HG02763 (cell line): Measurements from ENCODE around the gene C12orf76.
"Not testable (repeated sequence)": the region's sequence is repeated elsewhere in the genome, so short reads cannot be mapped to it uniquely, and the experiment has no call there.

Source experiments
- ATAC-seq: cut with Tn5 transposase; IDR thresholded peaks from one replicate; pipeline ENCODE4 v1.9.1; 2021; ENCODE audit warnings: mild to moderate bottlenecking, moderate library complexity; ENCODE audit not compliant: unreplicated experiment

The C12orf76 gene

GRCh38 chr12:110023059-110023980 is 25.0 kb downstream of the C12orf76 start:
- ATAC-seq, result no peak

DNA sequence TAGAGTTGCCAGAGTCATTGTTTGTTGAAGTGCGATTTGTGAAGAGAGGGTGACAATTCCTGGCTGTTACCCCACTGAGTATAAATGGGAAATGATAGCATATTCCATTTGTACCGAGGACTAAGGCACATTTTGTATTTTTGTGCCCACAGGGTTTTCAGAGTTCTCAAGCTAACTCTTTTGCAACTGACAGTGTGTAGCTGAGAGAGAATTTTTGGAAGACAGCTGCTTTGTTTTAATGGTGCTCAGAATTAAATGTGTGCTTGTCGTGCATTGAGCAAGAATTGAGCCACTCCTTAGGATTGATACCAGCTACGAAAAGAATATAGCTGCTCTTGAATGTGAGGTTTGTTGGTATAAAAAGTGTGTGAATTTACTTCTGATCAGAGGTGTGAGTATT is 27.4 kb downstream of the C12orf76 start:
- no peak for ATAC-seq

DNA sequence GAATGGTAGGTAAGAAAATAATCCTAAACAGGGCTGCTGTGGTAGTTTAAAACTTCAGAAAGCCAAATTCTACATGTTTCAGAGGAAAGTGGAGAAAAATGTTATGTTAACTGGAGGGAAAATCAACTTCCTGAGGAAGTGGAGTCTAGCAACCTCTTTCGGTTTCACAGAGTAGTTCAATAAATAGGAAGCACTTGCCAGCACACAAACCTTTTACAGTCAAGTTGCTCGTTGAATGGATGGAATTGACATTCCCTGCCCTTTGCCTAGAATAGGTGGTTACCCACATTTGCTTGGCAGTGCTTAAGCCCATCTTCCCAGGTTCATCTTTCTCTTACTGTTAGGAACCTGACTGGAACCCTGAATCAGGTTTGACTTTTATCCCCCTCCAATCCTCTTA is 33.2 kb downstream of the C12orf76 start:
- no peak for ATAC-seq

DNA sequence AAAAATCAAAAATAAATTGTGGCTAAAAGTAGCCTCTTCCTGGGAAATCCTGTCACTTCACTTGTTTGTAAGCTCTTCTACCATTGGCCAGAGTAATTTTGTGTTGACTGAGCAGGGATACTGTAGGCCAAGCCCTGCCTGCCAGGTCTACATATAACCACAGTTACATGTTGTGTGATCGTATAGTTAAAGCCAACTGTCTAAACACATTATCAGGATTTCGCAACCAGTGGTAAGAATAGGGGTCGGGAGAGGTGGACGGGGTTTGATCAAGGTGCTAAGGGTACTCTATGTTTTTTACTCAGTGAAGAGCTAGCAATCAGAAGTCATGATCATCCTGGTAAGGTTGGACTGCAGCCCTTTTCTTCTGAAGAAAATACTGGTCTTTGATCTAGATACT is 35.7 kb downstream of the C12orf76 start:
- no peak for ATAC-seq

DNA sequence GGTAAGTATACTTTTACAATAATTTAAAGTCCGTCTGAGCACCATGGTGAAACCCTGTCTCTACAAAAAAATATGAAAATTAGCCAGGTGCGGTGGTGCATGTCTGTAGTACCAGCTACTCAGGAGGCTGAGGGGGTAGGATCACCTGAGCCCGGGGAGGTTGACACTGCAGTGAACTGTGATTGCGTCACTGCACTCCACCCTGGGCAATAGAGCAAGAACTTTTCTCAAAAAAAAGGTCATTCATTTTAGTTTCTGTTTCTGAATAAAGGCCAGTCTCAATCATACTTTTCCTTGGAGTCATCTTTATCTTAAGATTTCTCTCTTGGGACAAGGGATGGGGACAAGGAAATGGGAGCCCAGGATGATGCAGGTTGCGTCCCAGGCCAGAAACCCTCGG is 36.2 kb downstream of the C12orf76 start:
- ATAC-seq, result peak; percentile 63

- no peak for ATAC-seq
These were observed 37.2 kb downstream of the C12orf76 start for GRCh38 chr12:110010853-110011723.

DNA sequence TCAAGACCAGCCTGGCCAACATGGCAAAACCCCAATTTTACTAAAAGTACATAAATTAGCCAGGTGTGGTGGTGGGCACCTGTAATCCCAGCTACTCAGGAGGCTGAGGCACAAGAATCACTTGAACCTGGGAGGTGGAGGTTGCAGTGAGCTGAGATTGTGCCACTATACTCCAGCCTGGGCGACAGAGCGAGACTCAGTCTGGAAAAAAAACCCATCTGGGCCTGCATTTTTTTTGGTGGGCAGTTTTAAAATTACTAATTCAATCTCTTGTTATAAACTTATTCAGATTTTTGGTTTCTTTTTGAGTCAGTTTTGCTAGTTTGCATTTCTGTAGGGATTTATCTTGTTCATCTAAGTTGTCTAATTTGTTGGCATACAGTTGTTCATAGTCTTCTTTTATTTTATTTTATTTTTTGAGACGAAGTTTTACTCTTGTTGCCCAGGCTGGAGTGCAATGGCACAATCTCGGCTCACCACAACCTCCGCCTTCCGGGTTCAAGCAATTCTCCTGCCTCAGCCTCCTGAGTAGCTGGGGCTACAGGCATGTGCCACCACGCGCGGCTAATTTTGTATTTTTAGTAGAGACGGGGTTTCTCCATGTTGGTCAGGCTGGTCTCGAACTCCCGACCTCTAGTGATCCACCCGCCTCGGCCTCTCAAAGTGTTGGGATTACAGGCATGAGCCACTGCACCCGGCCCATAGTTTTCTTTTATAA is 39.5 kb downstream of the C12orf76 start:
- not testable (repeated sequence) for ATAC-seq

DNA sequence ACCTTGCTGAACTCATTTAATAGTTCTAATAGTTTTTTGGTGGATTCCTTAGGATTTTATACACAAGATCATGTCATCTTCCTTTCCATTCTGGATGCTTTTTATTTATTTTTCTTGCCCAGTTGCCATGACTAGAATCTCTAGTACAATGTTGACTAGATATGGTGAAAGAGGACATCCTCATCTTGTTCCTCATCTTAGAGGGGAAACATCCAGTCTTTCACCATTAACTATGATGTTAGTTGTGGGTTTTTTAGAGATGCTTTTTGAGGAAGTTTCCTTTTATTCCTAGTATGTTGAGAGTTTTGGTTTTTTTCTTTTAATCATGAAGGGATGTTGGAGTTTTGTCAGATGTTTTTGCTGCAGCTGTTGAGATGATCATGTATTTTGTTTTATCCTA is 40.4 kb downstream of the C12orf76 start:
- no peak for ATAC-seq

GRCh38 chr12:110006115-110006514 is 42.2 kb downstream of the C12orf76 start:
- ATAC-seq, result no peak

DNA sequence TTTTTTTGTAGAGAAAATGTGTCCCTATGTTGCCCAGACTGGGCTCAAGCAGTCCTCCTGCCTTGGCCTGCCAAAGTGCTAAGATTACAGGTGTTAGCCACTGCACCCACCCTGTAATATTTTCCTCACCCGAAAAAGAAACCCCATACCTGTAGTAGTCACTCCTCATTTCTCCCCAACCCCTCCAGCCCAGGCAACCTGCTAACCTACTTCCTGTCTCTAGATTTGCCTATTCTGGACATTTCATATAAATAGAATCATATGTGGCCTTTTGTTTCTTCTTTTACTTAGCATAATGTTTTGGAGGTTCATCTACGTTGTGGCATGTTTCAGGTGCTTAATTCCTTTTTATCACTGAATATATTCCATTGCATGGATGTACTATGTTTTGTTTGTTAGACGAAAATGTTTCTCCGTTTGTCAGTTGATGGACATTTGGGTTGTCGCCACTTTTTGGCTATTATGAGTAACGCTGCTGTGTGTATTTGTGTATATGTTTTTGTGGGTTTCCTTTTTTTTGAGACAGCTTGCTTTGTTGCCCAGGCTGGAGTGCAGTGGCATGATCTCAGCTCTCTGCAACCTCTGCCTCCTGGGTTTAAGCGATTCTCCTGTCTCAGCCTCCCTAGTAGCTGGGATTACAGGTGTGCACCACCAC is 42.9 kb downstream of the C12orf76 start:
- ATAC-seq, result no peak

- ATAC-seq, result no peak
These were observed 43.7 kb downstream of the C12orf76 start for GRCh38 chr12:110004598-110004997.

- no peak for ATAC-seq
These were observed 45.4 kb downstream of the C12orf76 start for GRCh38 chr12:110002676-110003515.

GRCh38 chr12:110001596-110001995 is 46.7 kb downstream of the C12orf76 start:
- no peak for ATAC-seq

- no peak for ATAC-seq
These were observed 48.3 kb downstream of the C12orf76 start for GRCh38 chr12:109999983-110000505.

- ATAC-seq, result no peak
These were observed 48.7 kb downstream of the C12orf76 start for GRCh38 chr12:109999649-109999971.

- ATAC-seq, result peak; percentile 50
These were observed 49.2 kb downstream of the C12orf76 start, which contains the start of gene ANKRD13A for GRCh38 chr12:109998904-109999648. ANKRD13A (plus strand) TSS chr12:109999430; CDS start chr12:109999689, 259 bp downstream.

- ATAC-seq, result no peak
These were observed 50.0 kb downstream of the C12orf76 start for GRCh38 chr12:109998241-109998903.

GRCh38 chr12:109997393-109997792 is 50.9 kb downstream of the C12orf76 start:
- no peak for ATAC-seq
